ENCODE results near the gene SUGCT.

The SUGCT gene

GRCh38 chr7:40330408-40330807 lies 195.6 kb downstream of the SUGCT start:
- no peaks in the 10 kb centered on the region for H3K36me3 ChIP-seq (ENCODE audit: control insufficient read depth, insufficient read depth, low read length)
- TF ChIP-seq CTCF (IDR thresholded peaks at IDR 0.05): no peak
- H3K9me3 ChIP-seq (ENCODE audit: control insufficient read depth, low read length): no peaks in the 10 kb centered on the region
- no peaks in the 10 kb centered on the region for H3K4me1 ChIP-seq
- no peak overlapping the region for H3K4me2 ChIP-seq (ENCODE audit: low read length)
- H3K4me3 ChIP-seq (ENCODE audit: low read depth, low read length): no peak overlapping the region
- H3K27me3 ChIP-seq (ENCODE audit: control insufficient read depth, insufficient read depth, low read length): no peaks in the 10 kb centered on the region
- H3K9ac ChIP-seq: no peak overlapping the region
- H3K27ac ChIP-seq: no peak overlapping the region
- no peaks in the 10 kb centered on the region for H3K79me2 ChIP-seq
- H2AFZ ChIP-seq: no peak overlapping the region

DNA sequence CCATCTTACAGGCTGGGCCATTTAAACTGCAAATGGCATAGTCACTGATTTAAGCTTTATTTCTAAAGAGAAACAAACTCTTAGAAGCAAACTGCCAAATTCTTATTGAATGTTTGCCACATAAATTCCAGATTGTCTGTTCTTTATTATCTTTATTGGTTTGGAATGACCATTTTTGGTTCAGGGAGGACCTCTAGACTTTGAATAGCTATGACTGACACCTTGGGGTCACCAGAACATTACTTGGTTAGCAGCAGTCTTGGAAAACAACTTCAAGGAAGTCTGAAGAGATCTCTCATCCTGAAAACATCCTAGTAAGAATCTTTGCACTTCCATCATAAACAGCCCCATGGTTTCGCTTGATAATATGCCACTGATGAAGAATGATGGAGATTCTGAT lies 197.1 kb downstream of the SUGCT start:
- H3K4me2 ChIP-seq (ENCODE audit: low read length): no peak overlapping the region
- no peaks in the 10 kb centered on the region for H3K36me3 ChIP-seq (ENCODE audit: control insufficient read depth, insufficient read depth, low read length)

GRCh38 chr7:40332516-40332915 lies 197.7 kb downstream of the SUGCT start:
- Histone ChIP-seq H3K4me2 (ENCODE audit: low read length) (no peak overlapping the region), H3K27ac (no peak overlapping the region), H3K36me3 (ENCODE audit: control insufficient read depth, insufficient read depth, low read length) (no peaks in the 10 kb centered on the region), H2AFZ (no peak overlapping the region), H3K79me2 (no peaks in the 10 kb centered on the region), H3K27me3 (ENCODE audit: control insufficient read depth, insufficient read depth, low read length) (no peaks in the 10 kb centered on the region), H3K9ac (no peak overlapping the region), H3K4me1 (no peaks in the 10 kb centered on the region), H3K9me3 (ENCODE audit: control insufficient read depth, low read length) (no peaks in the 10 kb centered on the region), H3K4me3 (ENCODE audit: low read depth, low read length) (no peak overlapping the region)
- no peak for TF ChIP-seq CTCF (IDR thresholded peaks at IDR 0.05)

More for the DNA sequence above, 197.1 kb downstream of the SUGCT start:
- Histone ChIP-seq H2AFZ (no peak overlapping the region), H3K9ac (no peak overlapping the region), H3K4me1 (no peaks in the 10 kb centered on the region), H3K9me3 (ENCODE audit: control insufficient read depth, low read length) (no peaks in the 10 kb centered on the region), H3K79me2 (no peaks in the 10 kb centered on the region), H3K4me3 (ENCODE audit: low read depth, low read length) (no peak overlapping the region), H3K27ac (no peak overlapping the region), H3K27me3 (ENCODE audit: control insufficient read depth, insufficient read depth, low read length) (no peaks in the 10 kb centered on the region)
- TF ChIP-seq CTCF (IDR thresholded peaks at IDR 0.05): no peak

- Histone ChIP-seq H2AFZ (no peak overlapping the region), H3K9ac (no peak overlapping the region), H3K4me3 (ENCODE audit: low read depth, low read length) (no peak overlapping the region), H3K4me1 (no peaks in the 10 kb centered on the region), H3K36me3 (ENCODE audit: control insufficient read depth, insufficient read depth, low read length) (no peaks in the 10 kb centered on the region), H3K27me3 (ENCODE audit: control insufficient read depth, insufficient read depth, low read length) (no peaks in the 10 kb centered on the region), H3K27ac (no peak overlapping the region), H3K79me2 (no peaks in the 10 kb centered on the region), H3K4me2 (ENCODE audit: low read length) (no peak overlapping the region), H3K9me3 (ENCODE audit: control insufficient read depth, low read length) (no peaks in the 10 kb centered on the region)
- no peak for TF ChIP-seq CTCF (IDR thresholded peaks at IDR 0.05)
These were observed 207.0 kb downstream of the SUGCT start for GRCh38 chr7:40341836-40342235.

GRCh38 chr7:40346554-40346953 lies 211.7 kb downstream of the SUGCT start:
- no peaks in the 10 kb centered on the region for H3K36me3 ChIP-seq (ENCODE audit: control insufficient read depth, insufficient read depth, low read length)
- no peak overlapping the region for H3K27ac ChIP-seq
- H3K4me3 ChIP-seq (ENCODE audit: low read depth, low read length): no peak overlapping the region
- H3K79me2 ChIP-seq: no peaks in the 10 kb centered on the region
- no peaks in the 10 kb centered on the region for H3K4me1 ChIP-seq
- H2AFZ ChIP-seq: no peak overlapping the region
- TF ChIP-seq CTCF (IDR thresholded peaks at IDR 0.05): no peak
- no peaks in the 10 kb centered on the region for H3K9me3 ChIP-seq (ENCODE audit: control insufficient read depth, low read length)
- H3K27me3 ChIP-seq (ENCODE audit: control insufficient read depth, insufficient read depth, low read length): no peaks in the 10 kb centered on the region
- no peak overlapping the region for H3K4me2 ChIP-seq (ENCODE audit: low read length)
- H3K9ac ChIP-seq: no peak overlapping the region

Data from parathyroid adenoma (tissue), 2 donors.